H1 (cell line): Measurements from ENCODE around the gene MTMR1. TPM values are rescaled to one million over a fixed set of nuclear protein-coding genes. Genes with fewer than 3 reads are reported as not detected.
A peak's percentile ranks its signal among the peaks of the same experiment; 100 is the strongest.

ENCODE experiments used
- CTCF ChIA-PET: fragments of 300-600 bp; sonication (Branson Sonifier 250); formaldehyde crosslinking; loops from one replicate; lab custom pipeline; 2021; ENCODE audit not compliant: partially characterized antibody; lab: Charles Lee
- POLR2A ChIA-PET: fragments of 300-600 bp; sonication (Branson Sonifier 250); formaldehyde crosslinking; loops from one replicate; lab custom pipeline; 2021; ENCODE audit warnings: inconsistent platforms; ENCODE audit not compliant: partially characterized antibody; lab: Charles Lee
- DNase-seq, 2 experiments: peaks; one replicate each; pipeline versions ENCODE4 v3.0.0 to v3.0.0-alpha.2; 2010 to 2022; ENCODE audit warnings: low spot score in 2 of 2, low read depth in 1 of 2, mixed read lengths in 1 of 2
- FAIRE-seq: peaks from 2 replicates; lab custom pipeline; 2011; peaks lifted over from hg19 to GRCh38; lab: Jason Lieb, UNC
- H2AFZ ChIP-seq: 2 replicates; pipeline ENCODE4 v1.8.1; 2012; ENCODE audit warnings: low read length, inconsistent platforms
- H2AK5ac ChIP-seq: 2 replicates; pipeline ENCODE4 v1.6.1; 2013; ENCODE audit warnings: low read depth, low read length
- H2BK120ac ChIP-seq: replicated peaks from 2 replicates; pipeline ENCODE3; 2013; ENCODE audit warnings: low read depth, low read length, inconsistent platforms
- H2BK12ac ChIP-seq: 2 replicates; pipeline ENCODE4 v1.6.1; 2013; ENCODE audit warnings: low read depth, low read length
- H2BK15ac ChIP-seq: 2 replicates; pipeline ENCODE4 v1.6.1; 2013; ENCODE audit warnings: low read length
- H2BK20ac ChIP-seq: 2 replicates; pipeline ENCODE4 v1.6.1; 2013; ENCODE audit warnings: low read length
- H2BK5ac ChIP-seq: 2 replicates; pipeline ENCODE4 v1.6.1; 2013; ENCODE audit warnings: low read depth, low read length
- H3K14ac ChIP-seq: 2 replicates; pipeline ENCODE4 v1.6.1; 2013; ENCODE audit warnings: inconsistent platforms; ENCODE audit not compliant: insufficient read length
- H3K18ac ChIP-seq: 2 replicates; pipeline ENCODE4 v1.6.1; 2013; ENCODE audit warnings: low read length; ENCODE audit errors: extremely low read depth
- H3K23ac ChIP-seq: 2 replicates; pipeline ENCODE4 v1.6.1; 2013; ENCODE audit warnings: inconsistent platforms; ENCODE audit not compliant: insufficient read length
- H3K23me2 ChIP-seq: 2 replicates; pipeline ENCODE4 v1.6.1; 2013; ENCODE audit warnings: low read depth, low read length
- H3K27ac ChIP-seq: 2 replicates; pipeline ENCODE4 v1.6.1; 2011; ENCODE audit warnings: low read depth, low read length, inconsistent platforms
- H3K27me3 ChIP-seq, 4 experiments: replicated peaks in 1 of 4; 1 replicate in 1 of 4; 2 replicates in 3 of 4; pipeline versions ENCODE4 v1.6.1 to v1.8.1; 2011 to 2013; ENCODE audit warnings: low read length in 3 of 4, mild to moderate bottlenecking in 3 of 4, inconsistent platforms in 2 of 4, mixed read lengths in 2 of 4, moderate library complexity in 1 of 4; ENCODE audit not compliant: control insufficient read depth in 3 of 4, insufficient read depth in 3 of 4; ENCODE audit errors: extremely low read depth in 1 of 4
- H3K36me3 ChIP-seq, 4 experiments: 2 replicates each; pipeline versions ENCODE4 v1.6.1 to v1.8.1; 2011 to 2013; ENCODE audit warnings: mild to moderate bottlenecking in 4 of 4, low read length in 3 of 4, moderate library complexity in 2 of 4, control low read depth in 1 of 4, inconsistent platforms in 1 of 4; ENCODE audit not compliant: insufficient read depth in 4 of 4, control insufficient read depth in 2 of 4
- H3K4ac ChIP-seq: replicated peaks from 2 replicates; pipeline ENCODE3; 2013; ENCODE audit warnings: low read length, low read depth, mixed read lengths, inconsistent platforms; ENCODE audit not compliant: insufficient read length
- H3K4me1 ChIP-seq, 4 experiments: replicated peaks in 1 of 4; 1 replicate in 1 of 4; 2 replicates in 3 of 4; pipeline versions ENCODE4 v1.6.1 to v1.8.1; 2011 to 2013; ENCODE audit warnings: low read length in 3 of 4, inconsistent platforms in 2 of 4, mixed read lengths in 1 of 4; ENCODE audit not compliant: insufficient read depth in 4 of 4, control insufficient read depth in 3 of 4
- H3K4me2 ChIP-seq, 2 experiments: 2 replicates each; pipeline versions ENCODE4 v1.6.1 to v1.8.1; 2011 to 2013; ENCODE audit warnings: low read depth in 2 of 2, low read length in 2 of 2, control low read depth in 1 of 2, inconsistent platforms in 1 of 2, mild to moderate bottlenecking in 1 of 2; ENCODE audit not compliant: insufficient read depth in 1 of 2
- H3K4me3 ChIP-seq, 4 experiments: fragments of 200-600, 300-600 bp in 1 of 4; sonication (generic), shearing (Covaris generic), sonication (Bioruptor Twin) in 1 of 4; 2 replicates each; pipeline versions ENCODE4 v1.5.1 to v1.8.1; 2011 to 2016; ENCODE audit warnings: low read length in 4 of 4, low read depth in 3 of 4, control low read depth in 2 of 4, inconsistent platforms in 2 of 4, mild to moderate bottlenecking in 2 of 4, mixed read lengths in 1 of 4, moderate library complexity in 1 of 4; ENCODE audit not compliant: insufficient read depth in 2 of 4; ENCODE audit errors: extremely low read depth in 1 of 4
- H3K56ac ChIP-seq: replicated peaks from 2 replicates; pipeline ENCODE3; 2013; ENCODE audit warnings: low read depth, mild to moderate bottlenecking, mixed read lengths, low read length, inconsistent platforms; ENCODE audit not compliant: insufficient read length
- H3K79me1 ChIP-seq: 2 replicates; pipeline ENCODE4 v1.6.1; 2013; ENCODE audit warnings: low read depth, low read length, control low read depth
- H3K79me2 ChIP-seq, 2 experiments: 2 replicates each; pipeline versions ENCODE4 v1.6.1 to v1.8.1; 2012 to 2013; ENCODE audit warnings: low read length in 2 of 2, mild to moderate bottlenecking in 2 of 2, inconsistent platforms in 1 of 2; ENCODE audit not compliant: insufficient read depth in 2 of 2, control insufficient read depth in 1 of 2
- H3K9ac ChIP-seq, 4 experiments: replicated peaks in 1 of 4; 1 replicate in 1 of 4; 2 replicates in 3 of 4; pipeline versions ENCODE4 v1.6.1 to v1.8.1; 2011 to 2013; ENCODE audit warnings: low read depth in 3 of 4, low read length in 3 of 4, control low read depth in 2 of 4, mild to moderate bottlenecking in 2 of 4, moderate library complexity in 2 of 4, inconsistent platforms in 1 of 4; ENCODE audit errors: extremely low read depth in 1 of 4
- H3K9me3 ChIP-seq, 2 experiments: 2 replicates each; pipeline versions ENCODE4 v1.6.1 to v1.8.1; 2012 to 2013; ENCODE audit warnings: mild to moderate bottlenecking in 2 of 2, moderate library complexity in 2 of 2, control low read depth in 1 of 2, inconsistent platforms in 1 of 2, low read depth in 1 of 2, low read length in 1 of 2, mixed read lengths in 1 of 2; ENCODE audit not compliant: insufficient read depth in 2 of 2
- H4K20me1 ChIP-seq, 2 experiments: replicated peaks in 1 of 2; 2 replicates each; pipeline versions ENCODE3 to v1.8.1; 2011 to 2013; ENCODE audit warnings: inconsistent platforms in 2 of 2, low read length in 2 of 2, mild to moderate bottlenecking in 1 of 2; ENCODE audit not compliant: insufficient read depth in 2 of 2, control insufficient read depth in 1 of 2
- H4K5ac ChIP-seq: 2 replicates; pipeline ENCODE4 v1.6.1; 2013; ENCODE audit warnings: low read length, low read depth, mixed read lengths, inconsistent platforms; ENCODE audit not compliant: insufficient read length
- H4K8ac ChIP-seq: 2 replicates; pipeline ENCODE4 v1.8.0; 2013; ENCODE audit warnings: mild to moderate bottlenecking, moderate library complexity, low read length, inconsistent platforms; ENCODE audit not compliant: insufficient read depth; ENCODE audit errors: extremely low read depth
- H4K91ac ChIP-seq: replicated peaks from 2 replicates; pipeline ENCODE3; 2013; ENCODE audit warnings: low read length, mixed read lengths, inconsistent platforms; ENCODE audit not compliant: insufficient read length
- CBX5 ChIP-seq: fragments of 300-800, 300-1000 bp; sonication (generic); IDR thresholded peaks from 2 replicates; pipeline ENCODE4 v1.7.1; 2016; ENCODE audit warnings: antibody characterized with exemption, low read length, low read depth
- CTCF ChIP-seq, 3 experiments: IDR thresholded peaks; 1 replicate in 2 of 3; 2 replicates in 1 of 3; pipeline versions ENCODE4 v1.5.1 to v1.6.1; 2011; ENCODE audit warnings: low read length in 3 of 3, mild to moderate bottlenecking in 3 of 3, inconsistent platforms in 2 of 3, low read depth in 1 of 3, moderate library complexity in 1 of 3; ENCODE audit not compliant: insufficient read depth in 1 of 3; ENCODE audit errors: control extremely low read depth in 1 of 3
- EZH2 ChIP-seq: fragments of 200-600 bp; sonication (generic); IDR thresholded peaks from 2 replicates; pipeline ENCODE4 v1.7.1; 2012; ENCODE audit warnings: low read depth, mild to moderate bottlenecking, moderate library complexity, low read length, inconsistent platforms; ENCODE audit not compliant: severe bottlenecking
- RAD21 ChIP-seq, 2 experiments: IDR thresholded peaks in 1 of 2; conservative IDR thresholded peaks in 1 of 2; 2 replicates each; pipeline ENCODE4 v1.6.1; 2011; ENCODE audit warnings: low read depth in 2 of 2, low read length in 2 of 2, improper control_type of control experiment in 1 of 2, inconsistent platforms in 1 of 2, mild to moderate bottlenecking in 1 of 2, moderate library complexity in 1 of 2
- WGBS, 2 experiments: shearing (Covaris generic) in 1 of 2; methylation state at CpG; one replicate each; pipeline versions ENCODE4 v1.1.6 to v1.1.7; 2013 to 2015; ENCODE audit warnings: low lambda C conversion rate in 2 of 2, mixed read lengths in 2 of 2, inconsistent platforms in 1 of 2, low coverage in 1 of 2, missing lambda C conversion rate in 1 of 2; ENCODE audit not compliant: insufficient replicate concordance in 2 of 2, insufficient coverage in 1 of 2, insufficient read length in 1 of 2; ENCODE audit errors: extremely low coverage in 1 of 2, missing lambda C conversion rate in 1 of 2; 5-methylcytosine and 5-hydroxymethylcytosine counted together
- polyA plus RNA-seq, 7 experiments: library from polyadenylated mRNA; depleted of rRNA in 3 of 7; stranded (reverse) in 5 of 7; unstranded in 2 of 7; fragments of >200 nt in 5 of 7; fragments of 200-250 nt in 2 of 7; gene quantifications; 1 replicate in 5 of 7; 2 replicates in 1 of 7; 4 replicates in 1 of 7; pipeline versions ENCODE4 v1.2.1 to v1.2.3, GENCODE V29; 2011 to 2013; ENCODE audit warnings: missing spikeins in 2 of 7, mixed read lengths in 2 of 7
- total RNA-seq: library from RNA; stranded (reverse); fragmentation: NEBNext Ultra II Directional; extraction: Animal tissue kit (Norgen Biotek cat#: 25700); gene quantifications from 2 replicates; pipeline ENCODE4 v1.2.1, GENCODE V29; 2021

MTMR1 gene
- total and polyA plus RNA-seq, 2 of the 8 experiments (the other 6 are each of a cell fraction or from before 2014, with no cell fraction given) = 15.1 to 23.8 TPM

GRCh38 chrX:150683536-150684146, 9.6 kb upstream of the MTMR1 start:
- H3K4me1 ChIP-seq = peaks cover 0 to under 1% (median 0%) of the 10 kb centered on the region in 4 experiments; a peak in 2 of 7 replicates
- WGBS, 2 experiments = 34% methylated on average over 7 of the region's 7 CpGs; no CpG with 5 or more reads in 1 of the 2 experiments
- H2BK15ac ChIP-seq = no peak overlapping the region
- TF ChIP-seq CBX5 = no peak
- peak in 2 of 3 experiments; percentile 41 to 45; a peak in 2 of 4 replicates for TF ChIP-seq CTCF (IDR thresholded peaks at IDR 0.05; ENCODE audit: control extremely low read depth in 1 of 3, insufficient read depth in 1 of 3, low read depth in 1 of 3, low read length in 3 of 3)
- no peak for TF ChIP-seq EZH2
- peak; percentile 30 to 43; a peak in 3 of 4 replicates for TF ChIP-seq RAD21 (IDR thresholded peaks at IDR 0.05 in 1 of 2, conservative IDR thresholded peaks at IDR 0.05 in 1 of 2; ENCODE audit: low read depth in 2 of 2, low read length in 2 of 2)
- no peak overlapping the region for H3K27ac ChIP-seq
- no peak overlapping the region for H3K18ac ChIP-seq
- ChIA-PET POLR2A (interaction anchor here (0.8 kb wide), 1 partner anchor 13 kb away, joined by 3 read pairs; no protein-coding TSS in a partner anchor), CTCF (interaction anchor here (0.6 to 1.9 kb wide), 16 partner anchors 9 to 322 kb away, joined by 3 to 7 read pairs (median 4); partner anchors contain the start of gene MTMR1)
- no peaks in the 10 kb centered on the region for H3K79me2 ChIP-seq
- FAIRE-seq (peak; percentile 95), DNase-seq (no peak)
- no peak overlapping the region for H2BK12ac ChIP-seq
- H2AK5ac ChIP-seq = no peak overlapping the region
- no peak overlapping the region for H3K14ac ChIP-seq
- no peak overlapping the region for H2AFZ ChIP-seq
- H3K4ac ChIP-seq = no peak overlapping the region
- no peaks in the 10 kb centered on the region for H3K27me3 ChIP-seq
- H2BK20ac ChIP-seq = no peak overlapping the region
- no peak overlapping the region for H4K91ac ChIP-seq
- H2BK120ac ChIP-seq = no peak overlapping the region
- H3K23ac ChIP-seq = no peak overlapping the region
- H4K8ac ChIP-seq = no peak overlapping the region
- H4K5ac ChIP-seq = no peak overlapping the region
- no peak overlapping the region for H3K9ac ChIP-seq
- no peak overlapping the region for H3K4me3 ChIP-seq
- no peaks in the 10 kb centered on the region for H3K79me1 ChIP-seq
- no peaks in the 10 kb centered on the region for H3K36me3 ChIP-seq
- H3K56ac ChIP-seq = no peak overlapping the region
- no peak overlapping the region for H3K4me2 ChIP-seq
- no peaks in the 10 kb centered on the region for H4K20me1 ChIP-seq
- H3K9me3 ChIP-seq = no peaks in the 10 kb centered on the region
- no peak overlapping the region for H2BK5ac ChIP-seq
- no peaks in the 10 kb centered on the region for H3K23me2 ChIP-seq
